Colonic mucosa (tissue), 4 donors: ENCODE data around the gene ITCH. TPM values are rescaled to one million over a fixed set of nuclear protein-coding genes. Genes with fewer than 3 reads are reported as not detected.
"Not testable (repeated sequence)": the region's sequence is repeated elsewhere in the genome, so short reads cannot be mapped to it uniquely, and the experiment has no call there.

Experiments
- DNase-seq: peaks from one replicate; pipeline ENCODE4 v3.0.0-alpha.2; 2020
- H3K27ac ChIP-seq: fragments of 200-600 bp; one replicate; pipeline ENCODE4 v1.8.0; 2021
- H3K27me3 ChIP-seq: fragments of 200-600 bp; one replicate; pipeline ENCODE4 v1.8.0; 2021
- H3K36me3 ChIP-seq: fragments of 200-600 bp; one replicate; pipeline ENCODE4 v1.8.0; 2021
- H3K4me1 ChIP-seq: fragments of 200-600 bp; one replicate; pipeline ENCODE4 v1.8.0; 2021; ENCODE audit warnings: mild to moderate bottlenecking
- H3K4me3 ChIP-seq: fragments of 200-600 bp; one replicate; pipeline ENCODE4 v1.8.0; 2021
- H3K9ac ChIP-seq, 2 donors: one replicate each; pipeline ENCODE4 v1.7.0; 2013; ENCODE audit warnings: control low read depth in 2 of 2, low read depth in 2 of 2, low read length in 2 of 2
- H3K9me3 ChIP-seq: fragments of 200-600 bp; one replicate; pipeline ENCODE4 v1.8.0; 2021
- CTCF ChIP-seq: fragments of 200-600 bp; IDR thresholded peaks from one replicate; pipeline ENCODE4 v1.8.0; 2022; ENCODE audit warnings: antibody characterized with exemption, mild to moderate bottlenecking
- intact Hi-C: fragments of 100-400 bp; cut with DNase I; formaldehyde crosslinking; loops from one replicate; pipeline ENCODE4 v1.14.1; 2022
- total RNA-seq, 2 donors: library from RNA; stranded (reverse); fragmentation: NEBNext Ultra II Directional in 1 of 2; extraction: Animal tissue kit (Norgen Biotek cat#: 25700) in 1 of 2; gene quantifications; one replicate each; pipeline ENCODE4 v1.2.1, GENCODE V29; 2021
- donor health status: healthy.
- donor health status: DM: no; HTN: no; CAD: no.
- donor health status: DM: no; HTN: no; CAD: no.

ITCH gene
- total RNA-seq, 2 donors from 2014 or later: 50.0 to 71.4 TPM

- H3K36me3 ChIP-seq: no peaks in the 10 kb centered on the region
- peak within 1 kb of the TSS; percentile 87 to 89 for H3K9ac ChIP-seq
- no peak for TF ChIP-seq CTCF
- H3K9me3 ChIP-seq: no peaks in the 10 kb centered on the region
- peak within 1 kb of the TSS; percentile 93 for H3K27ac ChIP-seq
- H3K4me1 ChIP-seq: peaks cover 3% of the 10 kb centered on the region
- DNase-seq: peak; percentile 98
- intact Hi-C loops: no loop called here
- no peaks in the 10 kb centered on the region for H3K27me3 ChIP-seq
- H3K4me3 ChIP-seq: peak within 1 kb of the TSS; percentile 61
Observed at GRCh38 chr20:34516247-34517113, 153.4 kb downstream of the ITCH start, which contains the start of gene DYNLRB1. TSS of gene DYNLRB1 (plus strand) at chr20:34516422. CDS start at chr20:34516459, 37 bp downstream.

GRCh38 chr20:34517114-34517505, 154.0 kb downstream of the ITCH start:
- TF ChIP-seq CTCF: no peak
- intact Hi-C loops: no loop called here
- Histone ChIP-seq H3K27me3 (no peaks in the 10 kb centered on the region), H3K9ac (peak overlapping the region; percentile 87 to 89), H3K4me3 (peak overlapping the region; percentile 61), H3K9me3 (no peaks in the 10 kb centered on the region), H3K36me3 (no peaks in the 10 kb centered on the region), H3K4me1 (peaks cover 3% of the 10 kb centered on the region), H3K27ac (peak overlapping the region; percentile 93)
- DNase-seq: no peak

- DNase-seq, H3K9me3 ChIP-seq, intact Hi-C loops, H3K4me1 ChIP-seq, H3K27me3 ChIP-seq, H3K4me3 ChIP-seq, H3K9ac ChIP-seq, H3K36me3 ChIP-seq, H3K27ac ChIP-seq: not testable (repeated sequence)
Observed at GRCh38 chr20:34518863-34519262, 155.8 kb downstream of the ITCH start.

GRCh38 chr20:34519841-34520240, 156.8 kb downstream of the ITCH start:
- H3K36me3 ChIP-seq, DNase-seq, H3K9ac ChIP-seq, H3K4me3 ChIP-seq, H3K27ac ChIP-seq, H3K9me3 ChIP-seq, H3K4me1 ChIP-seq, H3K27me3 ChIP-seq: not testable (repeated sequence)
- intact Hi-C loops: loop anchor here (10.0 kb wide), 1 partner anchor 205 kb away; no protein-coding TSS in a partner anchor

GRCh38 chr20:34522969-34523871, 160.1 kb downstream of the ITCH start:
- no peaks in the 10 kb centered on the region for H3K9me3 ChIP-seq
- intact Hi-C loops: loop anchor here (10.0 kb wide), 1 partner anchor 208 kb away; no protein-coding TSS in a partner anchor
- H3K36me3 ChIP-seq: peaks cover 7% of the 10 kb centered on the region
- no peaks in the 10 kb centered on the region for H3K27me3 ChIP-seq
- peak; percentile 24 for TF ChIP-seq CTCF
- H3K4me1 ChIP-seq: peaks cover 13% of the 10 kb centered on the region
- H3K4me3 ChIP-seq: no peak overlapping the region
- peak; percentile 65 for DNase-seq
- peak overlapping the region; percentile 14 to 47 for H3K9ac ChIP-seq
- peak overlapping the region; percentile 51 for H3K27ac ChIP-seq

- Histone ChIP-seq H3K27ac (no peak overlapping the region), H3K4me1 (peaks cover 10% of the 10 kb centered on the region), H3K36me3 (peaks cover 7% of the 10 kb centered on the region), H3K9me3 (no peaks in the 10 kb centered on the region), H3K4me3 (no peak overlapping the region), H3K27me3 (no peaks in the 10 kb centered on the region), H3K9ac (no peak overlapping the region)
- TF ChIP-seq CTCF: no peak
- intact Hi-C loops: loop anchor here (10.0 kb wide), 1 partner anchor 210 kb away; no protein-coding TSS in a partner anchor
- peak; percentile 16 for DNase-seq
Observed at GRCh38 chr20:34524426-34524825, 161.4 kb downstream of the ITCH start.
